T-cell (primary cell): ENCODE data around the gene GPR158. TPM values are rescaled to one million over a fixed set of nuclear protein-coding genes. Genes with fewer than 3 reads are reported as not detected.

Experiments used
- ATAC-seq, 4 experiments: fragments of 200-7000 bp in 3 of 4; fragments of 150-1000 bp in 1 of 4; cut with Tn5 transposase; replicated peaks in 1 of 4; 1 replicate in 3 of 4; 2 replicates in 1 of 4; pipeline ENCODE4 v1.10.0; 2021; ENCODE audit warnings: moderate library complexity in 3 of 4, mild to moderate bottlenecking in 2 of 4, moderate number of reproducible peaks in 1 of 4
- CTCF ChIA-PET, 2 donors: fragments of 300-600 bp; sonication (Branson Sonifier 250); formaldehyde crosslinking; loops; one replicate each; lab custom pipeline; 2022; ENCODE audit warnings: antibody characterized with exemption in 2 of 2; lab: Charles Lee
- POLR2A ChIA-PET, 2 donors: fragments of 300-600 bp; sonication (Branson Sonifier 250); formaldehyde crosslinking; loops; one replicate each; lab custom pipeline; 2022; ENCODE audit warnings: antibody characterized with exemption in 2 of 2; lab: Charles Lee
- DNase-seq, 35 experiments: peaks; one replicate each; pipeline versions ENCODE4 v3.0.0 to v3.0.0-alpha.2; 2013 to 2023
- H3K27ac ChIP-seq: one replicate; pipeline ENCODE4 v1.5.1; 2013; ENCODE audit warnings: low read length
- H3K27me3 ChIP-seq, 2 experiments: replicated peaks in 1 of 2; 1 replicate in 1 of 2; 2 replicates in 1 of 2; pipeline versions ENCODE4 v1.6.1 to v1.7.0; 2013; ENCODE audit warnings: low read length in 1 of 2, mixed read lengths in 1 of 2; ENCODE audit not compliant: control insufficient read depth in 2 of 2, insufficient read depth in 2 of 2; ENCODE audit errors: extremely low read depth in 1 of 2
- H3K36me3 ChIP-seq, 2 donors: 1 replicate in 1 of 2; 2 replicates in 1 of 2; pipeline versions ENCODE4 v1.6.1 to v1.7.0; 2013; ENCODE audit warnings: low read length in 1 of 2; ENCODE audit not compliant: control insufficient read depth in 2 of 2, insufficient read depth in 1 of 2; ENCODE audit errors: extremely low read depth in 1 of 2
- H3K4me1 ChIP-seq, 2 experiments: 1 replicate in 1 of 2; 2 replicates in 1 of 2; pipeline versions ENCODE4 v1.6.1 to v1.7.0; 2013; ENCODE audit warnings: low read length in 2 of 2, mixed read lengths in 1 of 2; ENCODE audit not compliant: insufficient read depth in 2 of 2, control insufficient read depth in 1 of 2; ENCODE audit errors: extremely low read depth in 1 of 2
- H3K4me3 ChIP-seq, 2 donors: 1 replicate in 1 of 2; 2 replicates in 1 of 2; pipeline versions ENCODE4 v1.5.1 to v1.7.0; 2013; ENCODE audit warnings: mild to moderate bottlenecking in 2 of 2, low read length in 1 of 2, moderate library complexity in 1 of 2; ENCODE audit not compliant: control insufficient read depth in 1 of 2; ENCODE audit errors: extremely low read depth in 1 of 2
- H3K9me3 ChIP-seq: 2 replicates; pipeline ENCODE4 v1.7.0; 2013
- H3K27ac Mint-ChIP-seq, 2 donors: one replicate each; pipeline ENCODE4 v1.8.0; 2020 to 2021; ENCODE audit warnings: mild to moderate bottlenecking in 2 of 2, mixed read lengths in 2 of 2
- H3K27me3 Mint-ChIP-seq, 2 donors: one replicate each; pipeline ENCODE4 v1.8.0; 2021 to 2022; ENCODE audit warnings: mixed read lengths in 2 of 2
- H3K36me3 Mint-ChIP-seq: one replicate; pipeline ENCODE4 v1.8.0; 2021; ENCODE audit warnings: mixed read lengths
- H3K4me1 Mint-ChIP-seq, 3 donors: one replicate each; pipeline ENCODE4 v1.8.0; 2020 to 2022; ENCODE audit warnings: mixed read lengths in 3 of 3, mild to moderate bottlenecking in 1 of 3
- H3K4me3 Mint-ChIP-seq, 3 donors: one replicate each; pipeline ENCODE4 v1.8.0; 2020 to 2022; ENCODE audit warnings: mild to moderate bottlenecking in 3 of 3, mixed read lengths in 3 of 3, moderate library complexity in 3 of 3
- H3K9me3 Mint-ChIP-seq, 3 donors: one replicate each; pipeline ENCODE4 v1.8.0; 2020 to 2022; ENCODE audit warnings: mixed read lengths in 3 of 3
- WGBS: methylation state at CpG from one replicate; pipeline ENCODE4 v1.1.5; 2013; ENCODE audit warnings: missing lambda C conversion rate; ENCODE audit not compliant: insufficient coverage; 5-methylcytosine and 5-hydroxymethylcytosine counted together
- total RNA-seq, 35 experiments: library from RNA in 6 of 35; stranded (reverse) in 6 of 35; fragments of 120-200 nt in 1 of 35; gene quantifications; one replicate each; pipeline versions ENCODE4 v1.2.1 to v1.2.4 and lab custom pipeline; 2013 to 2026

GPR158 gene
- total RNA-seq, 5 donors from 2014 or later (not counting 1 experiment from before 2014, with no cell fraction given): not detected

DNA sequence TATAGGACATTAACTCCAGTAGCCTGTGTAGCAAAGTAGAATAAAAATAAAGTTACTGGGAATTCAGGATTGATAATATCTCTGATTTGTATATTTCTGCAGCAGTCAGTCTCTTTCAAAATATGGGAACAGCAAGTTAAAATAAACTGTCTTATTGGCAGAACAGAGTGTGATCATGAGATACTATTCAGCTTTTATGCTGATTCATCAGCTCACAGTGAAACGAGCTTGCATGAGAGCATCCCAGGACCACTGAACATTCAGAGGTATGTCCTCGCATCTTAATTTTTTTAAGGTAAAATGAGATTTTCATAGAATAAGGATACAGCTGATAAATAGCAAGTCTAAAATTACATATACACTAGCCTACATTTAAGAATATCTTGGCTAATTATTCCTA, 476.7 kb downstream of the GPR158 start:
- no CpG with 5 or more reads among the region's 2 CpGs for WGBS
- POLR2A ChIA-PET: no interaction called here
- no peaks in the 10 kb centered on the region for H3K4me1 Mint-ChIP-seq
- no peaks in the 10 kb centered on the region for H3K27me3 ChIP-seq
- CTCF ChIA-PET: no interaction called here
- no peaks in the 10 kb centered on the region for H3K4me1 ChIP-seq
- no peaks in the 10 kb centered on the region for H3K36me3 ChIP-seq
- no peak for DNase-seq
- no peak overlapping the region for H3K27ac ChIP-seq
- no peaks in the 10 kb centered on the region for H3K27me3 Mint-ChIP-seq
- H3K27ac Mint-ChIP-seq: no peak overlapping the region
- H3K9me3 Mint-ChIP-seq: peaks cover 0 to 3% (median 2%) of the 10 kb centered on the region in 3 donors
- no peaks in the 10 kb centered on the region for H3K36me3 Mint-ChIP-seq
- H3K4me3 ChIP-seq: no peak overlapping the region
- ATAC-seq: no peak
- no peaks in the 10 kb centered on the region for H3K9me3 ChIP-seq
- H3K4me3 Mint-ChIP-seq: no peak overlapping the region

Other genes with a start within 250 kb of the GPR158 start
- gene PRTFDC1, start 222.4 kb upstream of the GPR158 start, total RNA-seq: 1 to 10 TPM in 1 of 5 donors, under 1 TPM in 4; 0.43 to 1.5 (median 0.76) TPM
- gene ENKUR, start 158.8 kb upstream of the GPR158 start, total RNA-seq: under 1 TPM in 1 of 5 donors, not detected in 4; 0.48 TPM
- gene THNSL1, start 158.4 kb upstream of the GPR158 start, total RNA-seq: 1 to 10 TPM; 1.6 to 8.1 (median 6.4) TPM